Neural cell (in vitro differentiated cells): ENCODE data around the gene ZNF606. TPM values are rescaled to one million over a fixed set of nuclear protein-coding genes. Genes with fewer than 3 reads are reported as not detected.

ENCODE experiments used
- H2AFZ ChIP-seq: fragments of 200-600, 300-800 bp; sonication (generic), shearing (Covaris generic); 2 replicates; pipeline ENCODE4 v1.6.0; 2014; ENCODE audit warnings: low read depth, mild to moderate bottlenecking, antibody characterized with exemption, low read length, moderate library complexity
- H3F3A ChIP-seq: fragments of 200-600 bp; shearing (Covaris generic); 2 replicates; pipeline ENCODE4 v1.6.1; 2016; ENCODE audit warnings: mild to moderate bottlenecking, moderate library complexity, mixed read lengths, antibody characterized with exemption, low read length; ENCODE audit not compliant: insufficient read depth, poor library complexity, severe bottlenecking
- H3K27ac ChIP-seq: fragments of 200-600, 300-800 bp; sonication (generic), shearing (Covaris generic); 2 replicates; pipeline ENCODE4 v1.5.1; 2014; ENCODE audit warnings: mild to moderate bottlenecking, low read length, moderate library complexity
- H3K27me3 ChIP-seq: fragments of 300-800, 200-600 bp; sonication (generic), shearing (Covaris generic); 2 replicates; pipeline ENCODE4 v1.6.0; 2014; ENCODE audit warnings: mild to moderate bottlenecking, low read depth, low read length, moderate library complexity; ENCODE audit not compliant: insufficient read depth
- H3K36me3 ChIP-seq: fragments of 300-800, 200-600 bp; sonication (generic), shearing (Covaris generic); 2 replicates; pipeline ENCODE4 v1.5.1; 2014; ENCODE audit warnings: mild to moderate bottlenecking, antibody characterized with exemption, low read length, moderate library complexity; ENCODE audit not compliant: insufficient read depth
- H3K4me2 ChIP-seq: fragments of 300-800, 200-600 bp; sonication (generic), shearing (Covaris generic); 2 replicates; pipeline ENCODE4 v1.6.0; 2014; ENCODE audit warnings: mild to moderate bottlenecking, low read length
- H3K4me3 ChIP-seq: fragments of 300-800, 200-600 bp; sonication (generic), shearing (Covaris generic); 2 replicates; pipeline ENCODE4 v1.5.1; 2014; ENCODE audit warnings: mild to moderate bottlenecking, low read length, moderate library complexity
- H3K79me2 ChIP-seq: fragments of 200-600 bp; shearing (Covaris generic); replicated peaks from 2 replicates; pipeline ENCODE4 v1.6.0; 2014; ENCODE audit warnings: mild to moderate bottlenecking, low read length, moderate library complexity; ENCODE audit not compliant: insufficient read depth
- H3K9ac ChIP-seq: fragments of 300-800, 200-600 bp; sonication (generic), shearing (Covaris generic); 2 replicates; pipeline ENCODE4 v1.6.1; 2016; ENCODE audit warnings: mild to moderate bottlenecking, low read length, mixed read lengths
- H3K9me2 ChIP-seq: fragments of 200-600 bp; shearing (Covaris generic); 2 replicates; pipeline ENCODE4 v1.6.1; 2016; ENCODE audit warnings: mild to moderate bottlenecking, low read length, mixed read lengths; ENCODE audit not compliant: insufficient read depth
- H3K9me3 ChIP-seq: fragments of 200-600, 300-800 bp; sonication (generic), shearing (Covaris generic); 2 replicates; pipeline ENCODE4 v1.6.1; 2016; ENCODE audit warnings: mild to moderate bottlenecking, mixed run types, low read length, moderate library complexity, mixed read lengths
- H4K20me1 ChIP-seq: fragments of 200-600 bp; shearing (Covaris generic); 2 replicates; pipeline ENCODE4 v1.6.1; 2016; ENCODE audit warnings: mild to moderate bottlenecking, mixed run types; ENCODE audit not compliant: insufficient read depth
- EP300 ChIP-seq: fragments of 450-650 bp; conservative IDR thresholded peaks from 2 replicates; pipeline ENCODE4 v1.6.1; 2014; ENCODE audit warnings: antibody characterized with exemption, mild to moderate bottlenecking, moderate library complexity; ENCODE audit not compliant: poor library complexity, severe bottlenecking
- EZH2 ChIP-seq: fragments of 200-600, 300-800 bp; shearing (Covaris generic), sonication (generic); IDR thresholded peaks from 2 replicates; pipeline ENCODE4 v1.6.1; 2014; ENCODE audit warnings: antibody characterized with exemption, low read length, borderline replicate concordance, mild to moderate bottlenecking; ENCODE audit not compliant: insufficient read depth, poor library complexity, severe bottlenecking
- MXI1 ChIP-seq: fragments of 450-650 bp; conservative IDR thresholded peaks from 2 replicates; pipeline ENCODE4 v1.6.1; 2014; ENCODE audit warnings: antibody characterized with exemption, mild to moderate bottlenecking; ENCODE audit not compliant: poor library complexity, severe bottlenecking
- POLR2AphosphoS5 ChIP-seq: IDR thresholded peaks from 2 replicates; pipeline ENCODE4 v1.6.1; 2012
- RAD21 ChIP-seq: fragments of 450-650 bp; conservative IDR thresholded peaks from 2 replicates; pipeline ENCODE4 v1.6.1; 2014; ENCODE audit warnings: antibody characterized with exemption, mild to moderate bottlenecking, moderate library complexity
- SMC3 ChIP-seq: fragments of 450-650 bp; conservative IDR thresholded peaks from 2 replicates; pipeline ENCODE4 v1.6.1; 2014; ENCODE audit warnings: antibody characterized with exemption, mild to moderate bottlenecking, moderate library complexity; ENCODE audit not compliant: poor library complexity
- TAF1 ChIP-seq: IDR thresholded peaks from 2 replicates; pipeline ENCODE4 v1.6.1; 2012; ENCODE audit warnings: low read depth
- polyA minus RNA-seq: library from RNA; depleted of rRNA, polyadenylated mRNA; stranded (reverse); fragments of >200 nt; gene quantifications from 2 replicates; pipeline ENCODE4 v1.2.3, GENCODE V29; 2014
- polyA plus RNA-seq: library from polyadenylated mRNA; depleted of rRNA; stranded (reverse); fragments of >200 nt; gene quantifications from 2 replicates; pipeline ENCODE4 v1.2.3, GENCODE V29; 2014
- TF ChIP-seq, protein P1 (sequence below): IDR thresholded peaks from 2 replicates; pipeline ENCODE4 v1.6.1; 2012; ENCODE audit warnings: borderline replicate concordance
- TF ChIP-seq, protein P2 (sequence below): fragments of 450-650 bp; IDR thresholded peaks from 2 replicates; pipeline ENCODE4 v1.5.1; 2014; ENCODE audit warnings: antibody characterized with exemption, mild to moderate bottlenecking, moderate library complexity; ENCODE audit not compliant: poor library complexity, severe bottlenecking

The ZNF606 gene
- polyA plus RNA-seq (39.1 and 43.2 TPM in 2 replicates), polyA minus RNA-seq (118 and 130 TPM in 2 replicates)

DNA sequence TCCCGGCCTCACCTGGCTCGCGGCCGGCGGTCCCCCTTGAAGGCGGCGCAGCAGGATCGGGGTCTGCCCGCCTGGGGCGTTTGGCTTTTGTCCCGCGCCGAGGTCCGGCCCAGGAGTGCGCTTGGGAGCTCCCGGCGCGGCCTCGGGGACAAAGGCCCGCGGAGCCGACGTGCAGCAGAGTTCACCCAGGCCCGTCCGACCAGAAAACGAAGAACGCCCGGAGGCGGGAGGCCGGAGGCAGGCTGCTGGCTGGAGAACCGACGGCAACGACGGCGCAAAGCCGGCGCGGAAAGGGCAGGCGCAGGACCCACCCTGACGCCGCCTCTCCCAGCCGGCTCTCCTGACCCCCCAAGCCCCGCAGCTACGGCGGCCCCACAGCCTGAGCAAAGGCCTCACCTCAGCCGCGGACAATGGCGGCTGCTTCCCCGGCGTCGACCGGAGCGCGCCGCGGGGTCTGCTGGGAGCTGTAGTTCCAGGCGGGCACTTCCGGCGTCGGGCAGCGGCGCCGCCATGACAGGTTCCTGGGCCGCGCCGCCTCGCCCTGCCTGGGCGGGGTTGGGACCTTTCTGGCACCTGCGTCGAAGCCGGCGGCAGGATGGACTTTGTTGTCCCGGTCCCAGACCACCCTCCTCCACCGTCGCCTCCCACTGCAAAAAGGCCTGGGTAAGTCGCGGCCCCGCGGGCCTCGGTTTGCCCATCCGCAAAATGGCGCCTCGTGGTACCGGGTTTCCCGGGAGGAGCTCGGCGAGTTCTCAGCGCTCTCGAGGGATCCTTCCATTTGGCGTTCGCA lies at the start of gene ZNF606:
Gene ZNF606 (minus strand): TSS at position 437 of the 790 bp plus-strand sequence. CDS start 1,501 bp downstream, outside the sequence.
- Histone ChIP-seq H3K79me2 (peaks cover 23% of the 10 kb centered on the region), H3K9me2 (no peaks in the 10 kb centered on the region), H3K9ac (peak within 1 kb of the TSS; percentile 99), H2AFZ (peak within 1 kb of the TSS; percentile 95), H3F3A (no peaks in the 10 kb centered on the region), H3K4me2 (peak within 1 kb of the TSS; percentile 65), H3K9me3 (peaks cover 28% of the 10 kb centered on the region), H3K36me3 (peaks cover 50% of the 10 kb centered on the region), H3K4me3 (peak within 1 kb of the TSS; percentile 97), H3K27me3 (no peaks in the 10 kb centered on the region), H3K27ac (peak within 1 kb of the TSS; percentile 95), H4K20me1 (no peaks in the 10 kb centered on the region)
- TF ChIP-seq POLR2AphosphoS5 (peak; percentile 98), SMC3 (peak; percentile 45), RAD21 (peak; percentile 26), EZH2 (no peak), TAF1 (peak; percentile 32), EP300 (peak; percentile 57), MXI1 (peak; percentile 46)
- TF ChIP-seq, protein P1, sequence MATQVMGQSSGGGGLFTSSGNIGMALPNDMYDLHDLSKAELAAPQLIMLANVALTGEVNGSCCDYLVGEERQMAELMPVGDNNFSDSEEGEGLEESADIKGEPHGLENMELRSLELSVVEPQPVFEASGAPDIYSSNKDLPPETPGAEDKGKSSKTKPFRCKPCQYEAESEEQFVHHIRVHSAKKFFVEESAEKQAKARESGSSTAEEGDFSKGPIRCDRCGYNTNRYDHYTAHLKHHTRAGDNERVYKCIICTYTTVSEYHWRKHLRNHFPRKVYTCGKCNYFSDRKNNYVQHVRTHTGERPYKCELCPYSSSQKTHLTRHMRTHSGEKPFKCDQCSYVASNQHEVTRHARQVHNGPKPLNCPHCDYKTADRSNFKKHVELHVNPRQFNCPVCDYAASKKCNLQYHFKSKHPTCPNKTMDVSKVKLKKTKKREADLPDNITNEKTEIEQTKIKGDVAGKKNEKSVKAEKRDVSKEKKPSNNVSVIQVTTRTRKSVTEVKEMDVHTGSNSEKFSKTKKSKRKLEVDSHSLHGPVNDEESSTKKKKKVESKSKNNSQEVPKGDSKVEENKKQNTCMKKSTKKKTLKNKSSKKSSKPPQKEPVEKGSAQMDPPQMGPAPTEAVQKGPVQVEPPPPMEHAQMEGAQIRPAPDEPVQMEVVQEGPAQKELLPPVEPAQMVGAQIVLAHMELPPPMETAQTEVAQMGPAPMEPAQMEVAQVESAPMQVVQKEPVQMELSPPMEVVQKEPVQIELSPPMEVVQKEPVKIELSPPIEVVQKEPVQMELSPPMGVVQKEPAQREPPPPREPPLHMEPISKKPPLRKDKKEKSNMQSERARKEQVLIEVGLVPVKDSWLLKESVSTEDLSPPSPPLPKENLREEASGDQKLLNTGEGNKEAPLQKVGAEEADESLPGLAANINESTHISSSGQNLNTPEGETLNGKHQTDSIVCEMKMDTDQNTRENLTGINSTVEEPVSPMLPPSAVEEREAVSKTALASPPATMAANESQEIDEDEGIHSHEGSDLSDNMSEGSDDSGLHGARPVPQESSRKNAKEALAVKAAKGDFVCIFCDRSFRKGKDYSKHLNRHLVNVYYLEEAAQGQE = peak; percentile 71
- TF ChIP-seq, protein P2, sequence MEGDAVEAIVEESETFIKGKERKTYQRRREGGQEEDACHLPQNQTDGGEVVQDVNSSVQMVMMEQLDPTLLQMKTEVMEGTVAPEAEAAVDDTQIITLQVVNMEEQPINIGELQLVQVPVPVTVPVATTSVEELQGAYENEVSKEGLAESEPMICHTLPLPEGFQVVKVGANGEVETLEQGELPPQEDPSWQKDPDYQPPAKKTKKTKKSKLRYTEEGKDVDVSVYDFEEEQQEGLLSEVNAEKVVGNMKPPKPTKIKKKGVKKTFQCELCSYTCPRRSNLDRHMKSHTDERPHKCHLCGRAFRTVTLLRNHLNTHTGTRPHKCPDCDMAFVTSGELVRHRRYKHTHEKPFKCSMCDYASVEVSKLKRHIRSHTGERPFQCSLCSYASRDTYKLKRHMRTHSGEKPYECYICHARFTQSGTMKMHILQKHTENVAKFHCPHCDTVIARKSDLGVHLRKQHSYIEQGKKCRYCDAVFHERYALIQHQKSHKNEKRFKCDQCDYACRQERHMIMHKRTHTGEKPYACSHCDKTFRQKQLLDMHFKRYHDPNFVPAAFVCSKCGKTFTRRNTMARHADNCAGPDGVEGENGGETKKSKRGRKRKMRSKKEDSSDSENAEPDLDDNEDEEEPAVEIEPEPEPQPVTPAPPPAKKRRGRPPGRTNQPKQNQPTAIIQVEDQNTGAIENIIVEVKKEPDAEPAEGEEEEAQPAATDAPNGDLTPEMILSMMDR = no peak

DNA sequence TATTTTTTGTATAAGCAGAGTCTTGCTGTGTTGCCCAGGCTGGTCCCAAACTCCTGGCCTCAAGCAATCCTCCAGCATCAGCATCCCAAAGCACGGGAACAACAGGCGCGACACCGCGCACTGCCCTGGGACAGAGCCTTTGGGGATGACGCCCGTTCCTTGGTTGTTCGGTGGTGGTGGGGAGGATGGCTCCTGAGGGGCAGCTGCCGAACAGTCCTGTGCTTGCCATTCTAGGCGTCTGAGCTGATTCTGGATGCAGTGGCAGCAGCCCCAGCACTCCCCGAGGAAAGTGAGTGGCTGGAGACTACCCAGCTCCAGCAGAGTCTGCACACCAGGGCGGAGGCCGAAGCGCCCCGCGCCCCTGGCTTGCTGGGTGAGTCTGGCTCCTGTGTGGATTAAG lies 49.6 kb upstream of the ZNF606 start:
- Histone ChIP-seq H3K27me3 (no peaks in the 10 kb centered on the region), H2AFZ (no peak overlapping the region), H3K9me2 (no peaks in the 10 kb centered on the region), H3K4me2 (no peak overlapping the region), H3K9me3 (peaks cover 8% of the 10 kb centered on the region), H3K4me3 (no peak overlapping the region), H4K20me1 (no peaks in the 10 kb centered on the region), H3K36me3 (no peaks in the 10 kb centered on the region), H3F3A (no peaks in the 10 kb centered on the region), H3K27ac (no peak overlapping the region), H3K79me2 (no peaks in the 10 kb centered on the region), H3K9ac (no peak overlapping the region)
- TF ChIP-seq TAF1 = no peak
- TF ChIP-seq, protein P1 = no peak
- no peak for TF ChIP-seq SMC3
- no peak for TF ChIP-seq MXI1
- no peak for TF ChIP-seq POLR2AphosphoS5
- no peak for TF ChIP-seq EP300
- TF ChIP-seq EZH2 = no peak
- TF ChIP-seq, protein P2 = no peak
- TF ChIP-seq RAD21 = no peak
